Measurements from ENCODE around the gene B3GNT2. TPM values are rescaled to one million over a fixed set of nuclear protein-coding genes. Genes with fewer than 3 reads are reported as not detected.

Gene B3GNT2
- total RNA-seq, 1 donor: 21.7 TPM

DNA sequence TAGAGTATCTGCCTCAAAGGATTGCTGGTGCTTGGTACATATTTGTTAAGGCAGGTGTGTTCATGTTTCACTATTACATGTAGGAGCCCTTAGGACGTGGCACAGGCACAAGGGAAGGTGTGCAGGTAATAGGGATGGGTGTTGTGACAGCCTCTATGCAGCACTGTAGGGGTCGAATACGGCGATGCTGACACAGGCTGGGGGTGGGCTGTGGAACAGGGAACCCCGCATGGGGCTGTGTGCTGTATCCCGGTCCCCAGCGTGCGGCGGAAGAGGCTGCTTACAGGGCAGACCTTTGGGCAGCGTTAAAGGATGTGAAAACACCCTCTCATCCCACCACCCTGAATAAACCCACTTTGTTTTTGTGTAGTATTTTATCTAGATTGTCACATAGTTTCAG, 21.5 kb downstream of the B3GNT2 start:
- Histone ChIP-seq H3K4me2 (ENCODE audit: insufficient read depth, low read length) (peak overlapping the region; percentile 37), H2AFZ (ENCODE audit: low read length) (no peak overlapping the region), H3K4me1 (ENCODE audit: insufficient read depth, low read length) (peaks cover 45% of the 10 kb centered on the region), H3K27me3 (ENCODE audit: insufficient read depth, low read length) (no peaks in the 10 kb centered on the region), H3K9me3 (ENCODE audit: low read depth, low read length) (no peaks in the 10 kb centered on the region), H3K4me3 (ENCODE audit: insufficient read depth, low read length) (peak overlapping the region; percentile 6), H3K79me2 (ENCODE audit: insufficient read depth, low read length) (peaks cover 88% of the 10 kb centered on the region), H3K27ac (ENCODE audit: low read depth, low read length) (peak overlapping the region; percentile 88), H3K36me3 (ENCODE audit: insufficient read depth, low read length) (peaks cover 2% of the 10 kb centered on the region), H4K20me1 (ENCODE audit: insufficient read depth, low read length) (peaks cover 8% of the 10 kb centered on the region)
- DNase-seq (ENCODE audit: insufficient read length, low spot score, missing footprints): no peak
- TF ChIP-seq, protein P1, sequence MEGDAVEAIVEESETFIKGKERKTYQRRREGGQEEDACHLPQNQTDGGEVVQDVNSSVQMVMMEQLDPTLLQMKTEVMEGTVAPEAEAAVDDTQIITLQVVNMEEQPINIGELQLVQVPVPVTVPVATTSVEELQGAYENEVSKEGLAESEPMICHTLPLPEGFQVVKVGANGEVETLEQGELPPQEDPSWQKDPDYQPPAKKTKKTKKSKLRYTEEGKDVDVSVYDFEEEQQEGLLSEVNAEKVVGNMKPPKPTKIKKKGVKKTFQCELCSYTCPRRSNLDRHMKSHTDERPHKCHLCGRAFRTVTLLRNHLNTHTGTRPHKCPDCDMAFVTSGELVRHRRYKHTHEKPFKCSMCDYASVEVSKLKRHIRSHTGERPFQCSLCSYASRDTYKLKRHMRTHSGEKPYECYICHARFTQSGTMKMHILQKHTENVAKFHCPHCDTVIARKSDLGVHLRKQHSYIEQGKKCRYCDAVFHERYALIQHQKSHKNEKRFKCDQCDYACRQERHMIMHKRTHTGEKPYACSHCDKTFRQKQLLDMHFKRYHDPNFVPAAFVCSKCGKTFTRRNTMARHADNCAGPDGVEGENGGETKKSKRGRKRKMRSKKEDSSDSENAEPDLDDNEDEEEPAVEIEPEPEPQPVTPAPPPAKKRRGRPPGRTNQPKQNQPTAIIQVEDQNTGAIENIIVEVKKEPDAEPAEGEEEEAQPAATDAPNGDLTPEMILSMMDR (IDR thresholded peaks at IDR 0.05; ENCODE audit: extremely low read depth, low read depth, low read length): no peak

DNA sequence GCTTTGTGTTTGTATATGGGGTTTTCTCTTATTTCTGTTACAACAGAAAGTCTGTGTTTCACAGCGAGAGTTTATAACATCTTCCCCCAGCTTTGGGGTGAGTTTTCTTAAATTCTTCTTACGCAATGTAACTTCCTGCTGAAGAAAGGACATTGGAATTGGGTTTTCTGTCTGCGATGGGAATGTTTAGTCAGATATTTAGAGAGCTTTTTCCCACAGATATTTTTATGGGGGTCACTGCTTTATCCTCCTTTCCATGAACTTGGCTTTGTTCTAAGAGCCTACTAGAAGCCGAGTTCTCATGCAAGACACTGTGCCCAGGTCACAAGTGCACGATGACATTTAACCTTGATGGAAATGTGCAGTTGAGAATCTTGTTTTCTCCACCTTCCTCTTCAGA, 22.1 kb downstream of the B3GNT2 start:
- Histone ChIP-seq H3K4me1 (ENCODE audit: insufficient read depth, low read length) (peaks cover 45% of the 10 kb centered on the region), H2AFZ (ENCODE audit: low read length) (no peak overlapping the region), H3K27ac (ENCODE audit: low read depth, low read length) (peak overlapping the region; percentile 88), H3K36me3 (ENCODE audit: insufficient read depth, low read length) (peaks cover 4% of the 10 kb centered on the region), H3K27me3 (ENCODE audit: insufficient read depth, low read length) (no peaks in the 10 kb centered on the region), H3K9me3 (ENCODE audit: low read depth, low read length) (no peaks in the 10 kb centered on the region), H3K4me3 (ENCODE audit: insufficient read depth, low read length) (no peak overlapping the region), H3K79me2 (ENCODE audit: insufficient read depth, low read length) (peaks cover 89% of the 10 kb centered on the region), H3K4me2 (ENCODE audit: insufficient read depth, low read length) (peak overlapping the region; percentile 37), H4K20me1 (ENCODE audit: insufficient read depth, low read length) (peaks cover 8% of the 10 kb centered on the region)
- DNase-seq (ENCODE audit: insufficient read length, low spot score, missing footprints): peak; percentile 91
- TF ChIP-seq, protein P1 (IDR thresholded peaks at IDR 0.05; ENCODE audit: extremely low read depth, low read depth, low read length): no peak

DNA sequence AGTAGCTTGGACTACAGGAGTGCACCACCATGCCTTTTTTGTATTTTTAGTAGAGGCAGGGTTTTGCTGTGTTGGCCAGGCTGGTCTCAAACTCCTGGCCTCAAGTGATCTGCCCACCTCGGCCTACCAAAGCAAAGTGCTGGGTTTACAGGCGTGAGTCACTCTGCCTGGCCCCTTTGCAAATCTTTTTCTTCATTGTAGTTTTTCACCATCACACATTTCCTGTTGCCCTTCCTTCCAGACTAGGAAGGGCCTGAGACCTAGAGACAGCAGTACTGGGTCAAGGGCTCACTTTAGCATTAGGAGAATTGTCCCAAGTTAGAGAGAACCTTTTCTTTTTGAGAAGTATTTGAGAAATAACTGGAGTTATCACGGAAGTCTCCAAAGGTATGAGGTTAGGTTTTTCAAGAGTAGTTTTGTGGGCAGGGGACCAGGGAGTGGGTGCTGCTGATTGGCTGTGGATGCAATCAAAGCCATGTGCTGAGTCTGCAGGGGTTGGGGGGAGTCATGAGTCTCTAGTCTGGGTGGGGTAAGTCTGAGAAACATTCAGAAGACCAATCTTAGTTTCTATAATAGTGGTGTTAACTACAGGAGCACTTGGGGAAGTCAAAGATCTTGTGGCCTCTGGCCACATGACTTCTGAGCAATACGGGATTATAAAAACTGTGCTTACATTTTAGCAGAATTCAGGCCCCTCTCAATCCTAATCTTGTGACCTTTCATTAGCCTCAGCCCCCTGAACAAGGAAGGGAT, 23.7 kb downstream of the B3GNT2 start:
- Histone ChIP-seq H4K20me1 (ENCODE audit: insufficient read depth, low read length) (peaks cover 5% of the 10 kb centered on the region), H2AFZ (ENCODE audit: low read length) (no peak overlapping the region), H3K79me2 (ENCODE audit: insufficient read depth, low read length) (peaks cover 81% of the 10 kb centered on the region), H3K27ac (ENCODE audit: low read depth, low read length) (peak overlapping the region; percentile 88), H3K9me3 (ENCODE audit: low read depth, low read length) (no peaks in the 10 kb centered on the region), H3K36me3 (ENCODE audit: insufficient read depth, low read length) (peaks cover 4% of the 10 kb centered on the region), H3K27me3 (ENCODE audit: insufficient read depth, low read length) (no peaks in the 10 kb centered on the region), H3K4me3 (ENCODE audit: insufficient read depth, low read length) (no peak overlapping the region), H3K4me1 (ENCODE audit: insufficient read depth, low read length) (peaks cover 45% of the 10 kb centered on the region), H3K4me2 (ENCODE audit: insufficient read depth, low read length) (no peak overlapping the region)
- no peak for DNase-seq (ENCODE audit: insufficient read length, low spot score, missing footprints)
- TF ChIP-seq, protein P1 (IDR thresholded peaks at IDR 0.05; ENCODE audit: extremely low read depth, low read depth, low read length): no peak

DNA sequence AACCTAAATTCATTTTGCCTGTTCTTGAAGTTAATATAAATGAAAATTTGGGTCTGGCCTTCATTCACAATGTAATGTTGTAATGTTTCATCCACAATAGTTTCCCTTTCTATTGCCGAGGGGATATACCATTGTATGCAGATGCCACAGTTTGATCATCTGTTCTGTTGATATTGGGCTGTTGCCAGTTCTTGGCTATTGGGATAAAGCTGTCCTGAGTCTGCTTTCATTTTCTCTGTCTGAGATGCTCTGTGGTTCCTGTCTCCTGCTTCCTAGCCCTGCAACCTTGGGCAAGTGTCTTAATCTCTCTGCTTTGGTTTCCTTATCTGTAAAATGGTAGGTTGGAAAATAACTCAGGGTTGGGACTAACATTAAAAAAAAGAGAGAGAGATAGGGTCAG, 25.2 kb downstream of the B3GNT2 start:
- Histone ChIP-seq H3K36me3 (ENCODE audit: insufficient read depth, low read length) (peaks cover 4% of the 10 kb centered on the region), H4K20me1 (ENCODE audit: insufficient read depth, low read length) (peaks cover 5% of the 10 kb centered on the region), H3K4me3 (ENCODE audit: insufficient read depth, low read length) (no peak overlapping the region), H3K27me3 (ENCODE audit: insufficient read depth, low read length) (no peaks in the 10 kb centered on the region), H3K9me3 (ENCODE audit: low read depth, low read length) (no peaks in the 10 kb centered on the region), H3K27ac (ENCODE audit: low read depth, low read length) (no peak overlapping the region), H3K4me1 (ENCODE audit: insufficient read depth, low read length) (peaks cover 32% of the 10 kb centered on the region), H3K4me2 (ENCODE audit: insufficient read depth, low read length) (peak overlapping the region; percentile 26), H2AFZ (ENCODE audit: low read length) (no peak overlapping the region), H3K79me2 (ENCODE audit: insufficient read depth, low read length) (peaks cover 72% of the 10 kb centered on the region)
- no peak for DNase-seq (ENCODE audit: insufficient read length, low spot score, missing footprints)
- TF ChIP-seq, protein P1 (IDR thresholded peaks at IDR 0.05; ENCODE audit: extremely low read depth, low read depth, low read length): no peak

All from osteoblast (primary cell).